GM21360 (cell line): ENCODE results near the gene RNASEL.

Experiments used
- ATAC-seq: cut with Tn5 transposase; IDR thresholded peaks from one replicate; pipeline ENCODE4 v1.9.1; 2021; ENCODE audit warnings: mild to moderate bottlenecking, moderate library complexity; ENCODE audit not compliant: unreplicated experiment

RNASEL gene

DNA sequence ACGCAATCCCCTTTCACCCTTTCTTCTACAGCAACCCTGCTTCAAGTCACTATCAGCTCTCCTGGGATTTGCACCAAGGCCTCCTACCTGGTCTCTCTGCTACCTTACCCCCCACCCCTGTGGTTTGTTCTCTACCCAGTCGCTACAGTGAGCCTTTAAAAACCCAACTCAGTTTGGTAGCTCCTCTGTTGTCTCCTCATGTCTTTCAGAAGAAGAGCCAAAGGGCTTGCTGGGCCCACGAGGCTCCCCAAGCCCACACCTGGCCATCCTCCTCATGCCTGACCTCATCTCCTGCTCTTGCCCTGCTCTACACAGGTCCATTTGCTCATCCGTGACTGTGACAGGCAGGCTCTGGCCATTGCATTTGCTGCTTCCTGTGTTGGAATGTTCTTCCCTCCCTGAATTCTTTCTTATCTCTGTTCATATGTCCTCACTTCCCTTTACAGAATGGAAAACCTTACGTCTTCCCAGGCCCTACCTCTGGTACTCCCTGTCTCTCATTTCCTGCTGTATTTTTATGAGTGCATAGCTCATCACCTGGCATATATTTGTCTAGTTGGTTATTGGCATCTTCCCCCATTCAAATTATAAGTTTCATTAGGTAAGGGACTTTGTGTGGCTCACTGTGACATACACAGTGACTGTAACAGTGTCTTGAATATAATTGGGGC is 11.8 kb upstream of the RNASEL start:
- no peak for ATAC-seq

DNA sequence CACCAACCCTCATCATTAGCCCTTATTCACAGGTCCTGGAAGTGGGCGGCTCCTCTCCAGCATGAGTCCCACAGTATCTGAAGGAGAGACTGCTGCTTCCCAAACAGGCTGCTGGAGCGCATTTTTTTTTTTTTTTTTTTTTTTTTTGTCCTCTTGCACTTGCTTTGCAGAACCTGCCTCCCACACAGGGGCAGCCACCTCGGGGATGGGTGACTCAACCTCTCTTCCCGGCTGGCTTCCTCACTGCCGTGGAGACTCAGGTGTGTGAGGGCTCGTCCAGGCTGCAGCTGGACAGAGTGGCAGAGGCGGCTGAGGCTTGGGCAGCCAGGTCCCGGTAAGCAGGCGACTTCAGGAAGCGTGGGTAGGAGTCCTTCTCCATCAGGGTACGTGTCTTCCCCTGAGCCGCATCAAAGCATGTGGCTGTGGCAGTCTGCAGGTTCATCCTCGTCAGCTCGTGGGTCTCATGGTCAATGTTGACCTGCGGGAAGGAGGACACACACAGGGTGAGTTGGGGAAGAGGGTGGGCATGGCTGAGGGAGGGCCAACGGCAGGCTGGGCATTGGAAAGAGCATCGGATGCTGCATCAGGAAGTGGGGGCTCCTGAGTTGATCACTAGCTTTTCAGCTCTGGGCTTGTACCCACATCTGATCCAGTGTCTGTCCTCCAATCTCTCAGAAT is 11.1 kb upstream of the RNASEL start:
- no peak for ATAC-seq

DNA sequence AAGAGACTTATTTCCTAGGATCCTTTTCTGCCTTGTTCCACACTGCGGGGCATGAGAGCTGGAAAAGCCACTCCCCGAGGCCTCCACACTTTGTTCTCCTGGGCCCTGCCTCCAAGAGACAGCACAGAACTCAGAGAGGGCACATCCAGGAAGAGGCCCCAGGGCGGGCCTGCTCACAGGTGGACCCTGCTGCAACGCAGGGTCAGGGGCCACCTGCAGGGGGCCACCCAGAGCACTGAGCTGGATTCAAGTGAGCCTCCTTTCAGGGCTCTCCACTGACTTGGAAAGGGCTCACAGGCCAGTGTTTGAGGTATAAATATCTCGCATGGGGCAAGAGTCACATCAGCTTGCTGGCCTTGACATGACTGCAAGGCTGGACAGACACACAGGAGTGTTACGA is 10.3 kb upstream of the RNASEL start:
- ATAC-seq, result no peak

DNA sequence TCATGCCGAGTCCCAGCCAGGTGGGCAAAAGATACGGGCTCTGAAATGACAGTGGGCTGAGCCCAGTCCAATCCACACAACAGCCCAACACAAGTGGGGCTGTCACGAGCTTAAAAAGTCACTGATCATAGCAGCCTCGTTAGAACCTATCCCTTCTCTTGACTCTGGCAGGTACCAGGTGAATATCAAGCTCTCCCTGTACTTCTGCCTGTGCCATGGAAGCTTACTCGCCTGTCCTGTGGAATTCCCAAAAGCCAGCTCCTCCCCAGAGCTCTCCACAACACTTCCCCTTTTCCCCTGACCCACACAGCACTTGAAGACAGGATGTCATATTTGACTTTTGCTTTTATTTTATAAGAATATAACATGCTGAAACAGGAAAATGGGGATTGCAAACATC is 9.2 kb upstream of the RNASEL start:
- ATAC-seq, result no peak

DNA sequence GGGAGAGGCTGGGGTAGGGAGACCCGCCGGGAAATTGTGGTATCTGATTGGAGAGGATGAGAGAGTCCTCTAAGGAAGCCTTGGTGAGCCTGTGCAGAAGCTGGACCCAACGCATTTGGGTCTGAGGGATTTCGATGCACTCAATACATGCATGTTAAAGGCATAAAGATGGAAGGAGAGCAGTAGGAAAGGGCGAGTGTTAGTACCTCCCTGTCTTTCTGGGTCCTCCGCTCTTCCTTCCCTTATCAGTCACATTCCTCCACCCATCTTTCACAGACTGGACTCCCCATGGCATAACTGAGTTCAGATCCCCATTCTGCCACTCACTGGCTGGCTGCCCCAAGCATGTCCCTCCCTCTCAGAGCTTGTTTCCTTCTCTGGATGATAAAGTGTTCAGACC is 7.9 kb upstream of the RNASEL start:
- no peak for ATAC-seq

DNA sequence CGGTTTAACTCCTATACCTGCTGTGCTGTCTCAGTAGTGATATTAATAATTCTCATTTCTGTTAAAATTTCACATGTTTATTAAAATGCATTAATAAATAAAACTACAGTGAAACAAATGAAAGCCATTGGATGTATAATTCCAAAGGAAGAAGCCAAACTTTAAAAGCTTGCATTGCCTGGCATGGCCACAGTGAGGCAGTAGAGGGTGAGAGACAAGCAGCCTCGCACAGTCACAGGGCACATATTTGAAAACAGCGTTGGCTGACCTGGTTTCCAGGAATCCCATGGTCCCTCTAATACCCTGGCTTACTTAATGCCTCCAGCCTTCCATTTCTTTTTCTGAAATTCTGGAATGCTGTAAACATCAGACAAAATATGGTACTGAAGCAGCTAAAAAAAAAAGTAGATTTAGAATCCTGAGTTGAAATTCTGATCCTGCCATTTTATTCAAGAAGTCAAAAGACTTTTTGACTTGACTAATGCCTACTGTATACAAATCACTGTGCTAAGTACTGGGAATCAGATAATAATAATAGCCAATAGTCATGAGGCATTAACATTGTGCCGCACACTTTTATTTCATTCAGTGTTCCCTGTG is 6.7 kb upstream of the RNASEL start:
- no peak for ATAC-seq

DNA sequence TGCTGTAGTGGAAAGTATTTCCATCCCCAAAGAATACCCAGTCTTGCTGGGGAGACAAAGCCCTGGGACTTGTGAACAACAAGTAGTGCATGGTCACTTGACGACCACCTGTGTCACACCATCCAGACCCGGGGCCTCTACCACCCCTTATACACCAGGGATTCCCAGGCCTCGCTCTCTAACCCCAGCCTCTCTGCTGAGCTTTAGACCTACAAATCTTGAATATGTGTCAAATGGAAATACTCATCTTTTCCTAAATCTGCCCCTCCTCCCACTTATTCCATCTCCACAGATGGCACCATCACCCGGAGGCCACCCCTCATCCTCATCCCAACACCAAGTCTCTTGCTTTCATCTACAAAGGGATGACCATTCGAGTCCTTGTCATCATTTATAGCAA is 875 bp upstream of the RNASEL start:
- no peak for ATAC-seq

DNA sequence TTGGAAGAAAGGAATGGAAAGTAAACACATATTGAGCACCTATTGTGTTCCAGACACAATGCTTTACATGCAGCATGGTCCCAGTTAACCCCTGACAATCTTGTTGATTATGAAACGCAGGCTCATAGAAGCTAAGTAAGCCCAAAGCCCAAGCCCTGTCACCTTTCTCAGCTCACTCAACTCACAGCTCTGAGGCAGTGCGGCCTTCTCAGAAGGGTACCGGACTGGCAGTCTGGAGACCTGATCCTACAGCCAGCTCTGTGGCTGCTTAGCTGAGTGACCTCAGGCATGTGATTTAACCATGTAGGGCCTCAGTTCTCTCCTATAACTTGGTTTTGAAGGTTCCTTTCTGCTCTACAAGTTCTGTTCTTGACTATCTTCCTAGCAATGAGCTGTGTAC is 464 bp upstream of the RNASEL start:
- no peak for ATAC-seq

DNA sequence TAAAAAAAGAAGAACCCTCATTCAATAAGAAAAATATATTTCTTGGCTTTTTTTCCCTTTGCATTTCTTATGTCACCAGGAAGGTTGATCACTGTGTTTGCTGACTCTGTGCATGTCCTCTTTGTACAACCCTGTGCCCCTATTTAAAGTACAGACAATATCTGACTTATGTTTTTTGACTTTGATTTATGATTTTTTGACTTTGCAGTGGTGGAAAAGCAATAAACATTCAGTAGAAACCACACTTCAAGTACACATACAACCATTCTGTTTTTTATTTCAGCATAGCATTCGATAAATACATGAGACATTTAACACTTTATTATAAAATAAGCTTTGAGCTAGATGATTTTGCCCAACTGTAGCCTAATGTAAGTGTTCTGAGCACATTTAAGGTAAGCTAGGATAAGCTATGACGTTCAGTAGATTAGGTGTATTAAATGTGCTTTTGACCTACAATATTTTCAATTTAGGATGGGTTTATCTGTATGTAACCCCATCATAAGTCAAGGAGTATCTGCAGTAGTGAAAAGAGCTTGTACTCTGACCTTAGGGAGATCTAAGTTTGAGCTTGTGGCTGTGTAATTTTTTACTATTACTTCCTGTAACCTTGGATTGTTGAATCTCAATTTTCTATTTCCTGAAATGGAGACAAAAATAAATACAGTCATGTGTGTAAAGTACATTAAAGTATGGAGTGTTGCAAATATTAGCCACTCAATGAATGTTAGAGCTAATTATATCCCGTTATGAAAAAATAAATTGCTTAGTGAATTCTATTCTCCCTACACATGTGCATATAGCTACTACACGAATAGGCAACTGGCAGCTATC is 1.2 kb downstream of the RNASEL start:
- no peak for ATAC-seq

DNA sequence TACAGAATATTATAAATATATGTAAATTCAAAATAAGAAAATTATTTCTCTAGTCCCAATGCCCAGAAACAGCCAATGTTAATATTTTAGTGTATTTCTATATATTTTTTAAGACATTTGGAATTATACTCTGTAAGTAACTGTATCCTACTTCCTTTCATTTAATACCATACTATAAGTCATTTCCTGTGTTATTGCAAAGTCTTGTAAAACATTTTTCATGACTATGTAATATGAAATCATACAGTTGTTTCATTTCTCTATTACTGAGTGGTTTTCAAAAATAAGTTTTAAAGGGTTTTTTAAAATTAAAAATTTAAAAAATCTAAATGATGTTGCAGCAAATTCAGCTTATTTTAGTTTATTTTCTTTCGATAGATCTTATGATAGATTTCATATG is 2.0 kb downstream of the RNASEL start:
- ATAC-seq, result no peak

DNA sequence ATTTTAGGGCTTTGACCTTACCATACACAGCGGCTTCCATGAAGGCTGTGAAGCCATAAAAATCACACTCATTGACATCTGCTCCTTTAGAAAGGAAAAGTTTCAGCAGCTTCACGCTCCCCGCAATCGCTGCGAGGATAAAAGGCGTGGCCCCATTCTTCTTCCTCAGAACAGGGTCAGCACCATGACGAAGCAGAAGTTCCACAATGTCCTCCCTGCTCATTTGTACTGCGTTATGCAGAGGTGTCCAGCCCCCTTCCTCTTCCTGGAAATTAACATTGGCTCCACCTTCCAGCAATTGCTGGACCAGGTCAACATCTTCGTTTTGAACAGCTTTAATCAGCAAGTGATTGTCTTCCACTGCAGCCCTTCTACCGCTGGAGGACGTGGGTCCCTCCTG is 2.7 kb downstream of the RNASEL start:
- no peak for ATAC-seq

DNA sequence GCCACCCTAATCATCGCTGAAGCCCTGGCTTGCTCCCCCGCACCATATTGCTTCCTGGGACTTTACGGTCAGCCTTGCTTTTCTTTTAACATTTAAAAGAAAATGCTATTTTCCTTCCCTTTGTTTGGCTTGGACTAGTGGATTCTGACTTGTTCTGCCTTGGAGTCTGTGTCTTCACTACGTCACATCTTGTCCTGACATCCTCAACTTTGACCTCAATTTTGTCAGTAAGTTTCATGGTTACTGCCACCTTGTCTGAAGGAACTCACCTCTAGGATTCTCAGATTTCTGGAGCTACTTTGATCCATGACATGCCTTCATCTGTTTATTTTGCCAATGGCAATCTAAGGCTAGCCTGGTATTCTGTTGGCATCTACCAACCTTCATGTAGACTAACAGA is 4.3 kb downstream of the RNASEL start:
- ATAC-seq, result no peak

DNA sequence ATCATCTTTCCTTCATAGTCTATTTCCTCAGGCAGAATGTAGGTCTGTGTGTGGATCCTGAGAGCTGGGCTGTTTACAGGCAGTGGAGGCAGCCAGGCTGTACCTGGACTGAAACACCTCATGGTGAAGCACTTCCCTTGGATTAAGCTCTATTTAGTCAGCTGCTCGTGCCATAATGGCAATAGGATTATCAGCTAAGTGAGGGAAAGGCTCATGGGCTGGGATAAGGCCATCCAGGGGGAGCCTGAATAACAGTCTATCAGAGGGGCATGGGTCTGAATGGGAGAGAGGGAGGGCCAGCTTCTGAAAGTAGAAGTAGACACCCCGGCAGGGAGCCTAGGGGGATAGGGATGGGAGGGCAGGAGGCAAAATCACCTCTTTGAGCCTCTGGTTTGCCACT is 8.3 kb downstream of the RNASEL start:
- ATAC-seq, result no peak

DNA sequence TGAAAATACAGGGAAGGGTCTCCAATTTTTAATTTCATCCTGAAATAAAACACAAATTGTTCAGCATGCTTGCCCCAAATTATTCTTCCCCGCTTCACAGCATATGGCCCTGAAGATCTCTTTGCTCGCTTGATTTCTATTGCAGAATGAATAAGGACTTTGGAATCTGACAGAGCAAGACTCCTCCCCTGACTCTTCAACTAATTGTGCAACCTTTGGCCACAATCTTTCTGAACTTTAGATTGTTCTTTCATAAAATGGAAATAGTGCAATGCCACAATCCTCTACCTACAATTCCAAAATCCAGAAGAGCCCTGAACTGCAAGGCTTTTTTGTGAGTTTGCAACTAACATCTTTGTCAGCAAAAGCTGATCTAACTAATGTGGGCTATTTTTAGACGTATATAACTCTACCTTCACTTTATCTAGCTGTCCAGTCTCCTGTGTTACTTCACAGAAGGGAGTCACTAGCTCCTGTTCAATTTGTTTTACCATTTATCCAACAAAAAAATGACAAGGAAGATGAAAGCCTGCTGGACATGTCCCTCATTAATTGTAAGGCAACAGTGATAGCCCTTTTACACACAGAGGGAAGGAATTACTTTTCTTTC is 13.4 kb downstream of the RNASEL start:
- no peak for ATAC-seq

DNA sequence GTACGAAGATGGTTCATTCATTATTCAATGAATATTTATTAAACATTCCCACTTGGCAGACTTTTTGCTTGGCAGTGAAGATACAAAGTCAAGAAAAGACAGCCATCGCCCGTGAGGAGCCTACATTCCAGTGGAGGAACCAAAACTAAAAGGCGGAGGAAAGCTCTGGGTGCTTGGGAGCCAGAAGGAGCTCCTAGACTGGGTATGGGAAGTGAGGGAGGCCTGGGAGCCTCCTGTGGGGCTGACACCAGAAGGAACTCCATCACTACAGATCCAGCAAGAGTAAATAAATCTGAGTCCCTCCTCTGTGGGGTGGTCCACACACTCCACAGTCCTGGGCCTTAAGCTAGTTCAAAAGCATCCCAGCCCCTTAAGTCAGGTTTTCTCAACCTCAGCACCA is 14.9 kb downstream of the RNASEL start:
- no peak for ATAC-seq

DNA sequence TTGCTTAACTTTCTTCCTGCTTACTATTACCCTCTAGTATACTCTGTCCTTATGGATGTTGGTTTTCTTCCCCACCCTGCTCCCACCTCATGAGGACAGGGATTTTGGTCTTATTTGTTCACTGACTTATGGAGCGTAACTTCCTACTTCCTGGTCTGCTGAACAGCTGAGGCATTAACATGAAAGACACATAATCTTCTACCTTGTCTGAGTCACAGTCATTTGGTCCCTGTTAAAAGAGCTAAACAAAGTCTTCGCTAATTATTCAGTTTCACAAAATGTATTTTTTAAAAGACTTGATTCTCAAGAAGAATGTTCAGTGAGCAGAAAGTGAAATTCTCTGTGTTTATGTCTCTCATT is 18.5 kb downstream of the RNASEL start:
- no peak for ATAC-seq

DNA sequence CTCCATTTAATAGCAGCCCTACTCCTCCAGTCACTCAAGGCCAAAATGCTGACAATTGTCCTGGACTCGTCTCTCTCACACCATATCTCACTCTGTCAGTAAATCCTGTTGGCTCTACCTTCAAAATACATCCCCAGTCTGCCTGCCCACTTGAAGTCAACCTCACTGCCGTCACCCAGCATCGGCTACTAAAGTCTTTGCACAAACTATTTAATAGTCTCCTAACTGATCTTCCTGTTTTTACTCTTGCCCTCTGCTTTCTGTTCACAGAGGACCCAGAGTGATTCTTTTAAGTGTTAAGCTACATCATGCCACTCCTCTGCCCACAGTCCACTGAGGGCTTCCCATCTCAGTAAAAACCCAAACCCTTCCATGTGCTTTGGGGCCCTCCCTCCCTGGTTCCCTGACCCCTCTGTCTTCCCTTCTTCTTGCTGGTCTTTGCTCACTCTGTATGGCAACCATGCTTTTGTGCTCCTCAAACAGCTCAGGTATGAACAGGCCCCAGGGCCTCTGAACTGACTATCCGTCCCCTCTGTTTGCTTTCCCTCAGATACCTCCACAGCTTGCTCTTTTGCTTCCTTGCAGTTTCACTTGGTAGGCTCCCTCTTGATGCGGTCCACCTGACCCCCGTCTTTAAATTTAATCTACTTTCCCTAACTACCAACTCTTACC is 19.0 kb downstream of the RNASEL start:
- ATAC-seq, result no peak

DNA sequence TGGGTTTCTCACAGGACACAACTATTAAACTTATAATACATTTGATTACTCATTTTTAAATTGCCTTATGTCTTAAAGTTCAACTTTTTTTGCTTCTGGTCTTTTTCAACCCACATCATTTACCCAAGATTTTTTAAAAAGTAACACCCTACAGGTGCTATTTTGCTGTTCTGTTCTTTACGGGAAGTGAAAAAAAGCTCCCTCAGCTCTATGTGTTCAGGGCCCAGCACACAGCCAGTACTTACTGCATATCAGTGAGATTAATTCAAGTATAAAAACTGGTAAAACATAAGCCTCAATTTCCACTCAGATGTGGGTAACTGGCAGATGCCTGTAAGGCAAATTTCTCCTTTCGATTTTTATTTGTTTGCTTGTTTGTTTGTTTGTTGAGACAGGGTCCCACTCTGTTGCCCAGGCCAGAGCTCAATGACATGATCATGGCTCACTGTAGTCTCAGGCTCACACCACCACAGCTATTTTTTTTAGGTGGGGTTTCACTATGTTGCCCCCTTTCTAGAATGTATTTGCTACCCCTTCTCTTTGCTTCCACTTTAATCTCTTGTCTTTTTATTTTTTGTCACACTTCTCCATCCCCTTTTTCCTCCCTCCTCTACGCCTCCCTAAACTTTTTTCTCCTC is 20.3 kb downstream of the RNASEL start:
- ATAC-seq, result no peak

DNA sequence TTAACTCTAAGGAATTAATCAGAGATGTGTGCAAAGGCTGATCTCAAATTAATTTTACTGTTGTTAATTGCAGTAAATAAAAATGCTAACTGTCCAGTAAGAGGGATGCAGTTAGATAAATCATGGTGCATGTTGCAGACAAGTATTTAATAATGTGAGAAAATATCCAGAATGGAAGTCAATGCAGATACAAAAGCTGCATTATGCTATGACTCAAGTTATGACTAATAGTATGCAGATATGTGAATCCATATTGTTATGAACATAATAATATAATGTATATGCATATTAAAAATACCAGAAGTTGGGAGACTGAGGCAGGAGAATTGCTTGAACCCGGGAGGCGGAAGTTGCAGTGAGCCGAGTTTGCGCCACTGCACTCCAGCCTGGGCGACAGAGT is 21.4 kb downstream of the RNASEL start:
- no peak for ATAC-seq

DNA sequence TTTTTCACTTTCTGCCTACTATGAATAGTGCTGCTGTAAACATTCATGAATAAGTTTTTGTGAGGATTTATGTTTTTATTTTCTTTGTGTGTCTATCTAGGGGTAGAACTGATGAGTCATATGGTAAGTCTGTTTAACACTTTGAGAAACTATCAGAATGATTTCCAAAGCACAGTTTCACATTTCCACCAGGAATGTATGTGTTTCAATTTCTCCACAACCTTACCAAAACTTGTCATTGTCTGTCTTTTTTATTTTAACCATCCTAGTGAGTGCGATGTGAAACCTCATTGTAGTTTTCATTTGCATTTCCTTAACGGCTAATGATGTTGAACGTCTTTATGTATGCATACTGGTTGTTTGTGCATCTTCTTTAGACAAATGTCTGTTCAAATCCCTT is 23.5 kb downstream of the RNASEL start:
- no peak for ATAC-seq
